Thyroid gland (tissue), 4 donors: ENCODE measurements around the gene STKLD1. TPM values are rescaled to one million over a fixed set of nuclear protein-coding genes. Genes with fewer than 3 reads are reported as not detected.
"Not testable (repeated sequence)": the region's sequence is repeated elsewhere in the genome, so short reads cannot be mapped to it uniquely, and the experiment has no call there.

Source experiments
- DNase-seq, 2 donors: peaks; one replicate each; pipeline ENCODE4 v3.0.0-alpha.2; 2019
- H3K27ac ChIP-seq, 3 donors: fragments of 200-600 bp; sonication (generic); 1 replicate in 2 of 3; 2 replicates in 1 of 3; pipeline ENCODE4 v1.5.1; 2016 to 2019; ENCODE audit warnings: mild to moderate bottlenecking in 1 of 3, moderate library complexity in 1 of 3
- H3K27me3 ChIP-seq: fragments of 200-600 bp; sonication (generic); one replicate; pipeline ENCODE4 v1.5.1; 2019
- H3K36me3 ChIP-seq, 2 donors: fragments of 200-600 bp; sonication (generic); one replicate each; pipeline ENCODE4 v1.5.1; 2016 to 2019
- H3K4me1 ChIP-seq, 2 donors: fragments of 200-600 bp; sonication (generic); one replicate each; pipeline ENCODE4 v1.5.1; 2017 to 2019
- H3K4me3 ChIP-seq, 3 donors: fragments of 200-600 bp; sonication (generic); replicated peaks in 1 of 3; 1 replicate in 2 of 3; 2 replicates in 1 of 3; pipeline ENCODE4 v1.5.1; 2016; ENCODE audit warnings: mild to moderate bottlenecking in 1 of 3
- H3K9me3 ChIP-seq: fragments of 200-600 bp; sonication (generic); one replicate; pipeline ENCODE4 v1.5.1; 2017
- POLR2A ChIP-seq, 2 donors: fragments of 450-650 bp; IDR thresholded peaks; one replicate each; pipeline ENCODE4 v1.6.1; 2017; ENCODE audit warnings: antibody characterized with exemption in 2 of 2, mild to moderate bottlenecking in 2 of 2, moderate library complexity in 1 of 2
- WGBS, 2 donors: methylation state at CpG; one replicate each; pipeline ENCODE4 v1.1.5; 2017; 5-methylcytosine and 5-hydroxymethylcytosine counted together
- intact Hi-C: fragments of 100-400 bp; cut with DNase I; formaldehyde crosslinking; loops from one replicate; pipeline ENCODE4 v1.15.1; 2023
- total RNA-seq, 4 donors: library from RNA; depleted of rRNA; stranded (reverse); fragments of >200 nt; gene quantifications; one replicate each; pipeline ENCODE4 v1.2.3, GENCODE V29; 2016
- TF ChIP-seq, protein P1 (sequence below), 6 experiments: fragments of 200-600 bp in 3 of 6; fragments of 450-650 bp in 3 of 6; sonication (generic) in 3 of 6; IDR thresholded peaks; one replicate each; pipeline ENCODE4 v1.5.1; 2016 to 2019; ENCODE audit warnings: antibody characterized with exemption in 6 of 6, mild to moderate bottlenecking in 2 of 6, inconsistent platforms in 1 of 6, moderate library complexity in 1 of 6

Gene STKLD1
- total RNA-seq, 4 donors from 2014 or later, result 1.6 to 2.2 TPM; not detected in 2

DNA sequence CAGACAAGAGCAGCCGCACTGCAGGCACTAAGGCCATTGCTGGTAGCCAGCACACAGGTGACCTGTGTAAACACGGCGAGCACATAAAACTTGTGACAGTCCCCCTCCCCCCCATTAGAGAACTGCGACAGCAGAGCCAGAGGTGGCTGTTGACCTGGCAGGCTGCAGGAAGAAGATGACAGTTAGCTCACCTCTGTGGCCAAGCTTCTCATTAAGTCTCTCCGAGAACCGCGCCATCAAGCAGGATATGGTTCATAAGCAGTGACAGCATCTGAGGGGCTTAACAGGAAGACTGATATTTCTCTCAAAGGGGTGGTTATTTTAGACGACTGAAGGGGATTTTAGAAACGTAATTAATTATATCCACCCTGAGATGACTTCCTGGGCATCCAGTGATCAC is 5.5 kb upstream of the STKLD1 start:
- no peak for DNase-seq
- peaks cover 33 to 65% of the 10 kb centered on the region in 2 donors for H3K4me1 ChIP-seq
- TF ChIP-seq, protein P1, sequence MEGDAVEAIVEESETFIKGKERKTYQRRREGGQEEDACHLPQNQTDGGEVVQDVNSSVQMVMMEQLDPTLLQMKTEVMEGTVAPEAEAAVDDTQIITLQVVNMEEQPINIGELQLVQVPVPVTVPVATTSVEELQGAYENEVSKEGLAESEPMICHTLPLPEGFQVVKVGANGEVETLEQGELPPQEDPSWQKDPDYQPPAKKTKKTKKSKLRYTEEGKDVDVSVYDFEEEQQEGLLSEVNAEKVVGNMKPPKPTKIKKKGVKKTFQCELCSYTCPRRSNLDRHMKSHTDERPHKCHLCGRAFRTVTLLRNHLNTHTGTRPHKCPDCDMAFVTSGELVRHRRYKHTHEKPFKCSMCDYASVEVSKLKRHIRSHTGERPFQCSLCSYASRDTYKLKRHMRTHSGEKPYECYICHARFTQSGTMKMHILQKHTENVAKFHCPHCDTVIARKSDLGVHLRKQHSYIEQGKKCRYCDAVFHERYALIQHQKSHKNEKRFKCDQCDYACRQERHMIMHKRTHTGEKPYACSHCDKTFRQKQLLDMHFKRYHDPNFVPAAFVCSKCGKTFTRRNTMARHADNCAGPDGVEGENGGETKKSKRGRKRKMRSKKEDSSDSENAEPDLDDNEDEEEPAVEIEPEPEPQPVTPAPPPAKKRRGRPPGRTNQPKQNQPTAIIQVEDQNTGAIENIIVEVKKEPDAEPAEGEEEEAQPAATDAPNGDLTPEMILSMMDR (IDR thresholded peaks at IDR 0.05), result no peak
- TF ChIP-seq POLR2A (IDR thresholded peaks at IDR 0.05), result no peak
- H3K36me3 ChIP-seq, result peaks cover 16 to 21% of the 10 kb centered on the region in 2 donors
- intact Hi-C loops, result no loop called here
- no peak overlapping the region for H3K27ac ChIP-seq
- no peak overlapping the region for H3K4me3 ChIP-seq
- H3K9me3 ChIP-seq, result no peaks in the 10 kb centered on the region
- H3K27me3 ChIP-seq, result no peaks in the 10 kb centered on the region
- 72 to 74% methylated on average over 6 to 7 of the region's 9 CpGs for WGBS, 2 donors

DNA sequence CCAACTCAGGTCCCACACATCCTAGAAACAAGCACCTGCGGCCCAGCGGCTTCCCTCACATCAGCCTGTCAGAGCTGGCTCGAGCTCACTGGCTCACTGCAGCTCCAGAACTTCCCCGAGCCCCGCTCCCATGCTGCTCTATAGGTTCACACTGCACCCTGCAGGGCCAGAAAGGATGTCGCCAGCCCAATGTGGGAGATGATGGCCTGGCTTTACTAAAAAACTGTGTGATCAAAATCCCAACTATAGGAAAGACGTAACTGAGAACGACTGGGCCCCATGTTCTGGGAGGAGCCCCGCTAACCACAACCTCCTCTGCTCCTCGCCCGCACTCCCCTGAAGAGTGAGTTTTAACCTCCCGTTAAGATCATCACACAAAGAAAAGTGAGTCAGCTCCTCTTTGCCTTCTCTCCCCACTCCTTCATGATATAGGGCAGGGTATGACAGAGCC is 4.9 kb upstream of the STKLD1 start:
- DNase-seq, result no peak
- no peaks in the 10 kb centered on the region for H3K27me3 ChIP-seq
- no peaks in the 10 kb centered on the region for H3K9me3 ChIP-seq
- TF ChIP-seq, protein P1 (IDR thresholded peaks at IDR 0.05), result no peak
- TF ChIP-seq POLR2A (IDR thresholded peaks at IDR 0.05), result no peak
- peaks cover 10 to 16% of the 10 kb centered on the region in 2 donors for H3K36me3 ChIP-seq
- no peak overlapping the region for H3K4me3 ChIP-seq
- H3K4me1 ChIP-seq, result peaks cover 33 to 65% of the 10 kb centered on the region in 2 donors
- WGBS, 2 donors, result 69 to 78% methylated on average over 12 of the region's 12 CpGs
- no peak overlapping the region for H3K27ac ChIP-seq
- intact Hi-C loops, result no loop called here

DNA sequence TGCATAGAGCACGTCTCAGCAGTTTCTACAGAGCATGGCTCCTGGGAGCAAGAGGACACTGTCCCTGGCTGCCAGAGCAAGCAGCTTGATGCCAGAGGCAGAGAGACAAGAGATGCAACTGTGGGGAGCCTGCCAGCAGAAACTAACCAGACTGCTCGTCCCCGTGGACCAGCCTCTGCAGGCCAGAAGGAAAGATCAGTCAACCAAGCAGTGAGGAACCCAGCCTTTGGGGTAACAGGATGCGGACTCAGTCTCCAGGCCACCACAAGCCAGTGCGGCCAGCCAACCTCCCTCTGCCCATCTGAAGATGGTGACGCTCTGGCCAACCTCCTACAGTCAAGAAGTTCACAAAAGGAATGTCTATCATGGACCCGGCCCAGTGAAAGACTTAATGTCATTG is 4.0 kb upstream of the STKLD1 start:
- no peak overlapping the region for H3K27ac ChIP-seq
- TF ChIP-seq, protein P1 (IDR thresholded peaks at IDR 0.05), result no peak
- no peak for TF ChIP-seq POLR2A (IDR thresholded peaks at IDR 0.05)
- intact Hi-C loops, result no loop called here

DNA sequence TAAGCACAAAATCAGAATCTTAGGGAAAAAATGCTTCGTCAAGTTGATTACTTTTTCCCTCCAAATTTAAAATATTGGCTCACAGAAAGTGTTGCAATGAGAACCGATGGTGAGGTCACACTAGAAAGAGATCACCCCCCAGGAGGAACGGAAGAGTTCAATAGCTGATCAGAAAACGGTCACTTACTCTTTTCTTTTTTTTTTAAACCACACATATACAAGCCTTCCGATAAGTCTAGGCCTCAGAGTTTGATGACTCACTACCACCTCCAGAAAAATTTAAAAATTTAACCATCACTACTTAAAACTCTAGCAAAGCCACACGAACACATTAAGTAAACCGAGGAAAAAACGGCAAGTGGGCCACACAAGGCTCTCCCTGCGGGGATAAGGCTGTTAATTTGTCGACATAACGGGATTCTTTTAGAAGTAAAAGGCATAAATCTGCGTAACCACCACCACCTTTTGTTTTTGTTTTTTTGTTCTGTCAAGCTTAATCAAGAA is 1.5 kb upstream of the STKLD1 start:
- Histone ChIP-seq H3K4me1 (peaks cover 37 to 52% of the 10 kb centered on the region in 2 donors), H3K36me3 (peaks cover 0 to 6% of the 10 kb centered on the region in 2 donors), H3K27me3 (no peaks in the 10 kb centered on the region), H3K27ac (peak overlapping the region in 1 of 3 donors; percentile 93), H3K9me3 (no peaks in the 10 kb centered on the region), H3K4me3 (peak overlapping the region; percentile 48 to 97 (median 56))
- DNase-seq, result no peak
- no peak for TF ChIP-seq POLR2A (IDR thresholded peaks at IDR 0.05)
- TF ChIP-seq, protein P1 (IDR thresholded peaks at IDR 0.05), result no peak
- intact Hi-C loops, result loop anchor here (5.0 kb wide), 1 partner anchor 37 kb away; the partner anchor contains the start of gene SURF6
- WGBS, 2 donors, result 26 to 31% methylated on average over 12 of the region's 12 CpGs

More for the DNA sequence above, 4.0 kb upstream of the STKLD1 start:
- Histone ChIP-seq H3K27me3 (no peaks in the 10 kb centered on the region), H3K36me3 (peaks cover 1 to 7% of the 10 kb centered on the region in 2 donors), H3K4me3 (no peak overlapping the region), H3K9me3 (no peaks in the 10 kb centered on the region), H3K4me1 (peaks cover 37 to 70% of the 10 kb centered on the region in 2 donors)
- no peak for DNase-seq
- WGBS, 2 donors, result 61 to 63% methylated on average over 7 of the region's 7 CpGs

DNA sequence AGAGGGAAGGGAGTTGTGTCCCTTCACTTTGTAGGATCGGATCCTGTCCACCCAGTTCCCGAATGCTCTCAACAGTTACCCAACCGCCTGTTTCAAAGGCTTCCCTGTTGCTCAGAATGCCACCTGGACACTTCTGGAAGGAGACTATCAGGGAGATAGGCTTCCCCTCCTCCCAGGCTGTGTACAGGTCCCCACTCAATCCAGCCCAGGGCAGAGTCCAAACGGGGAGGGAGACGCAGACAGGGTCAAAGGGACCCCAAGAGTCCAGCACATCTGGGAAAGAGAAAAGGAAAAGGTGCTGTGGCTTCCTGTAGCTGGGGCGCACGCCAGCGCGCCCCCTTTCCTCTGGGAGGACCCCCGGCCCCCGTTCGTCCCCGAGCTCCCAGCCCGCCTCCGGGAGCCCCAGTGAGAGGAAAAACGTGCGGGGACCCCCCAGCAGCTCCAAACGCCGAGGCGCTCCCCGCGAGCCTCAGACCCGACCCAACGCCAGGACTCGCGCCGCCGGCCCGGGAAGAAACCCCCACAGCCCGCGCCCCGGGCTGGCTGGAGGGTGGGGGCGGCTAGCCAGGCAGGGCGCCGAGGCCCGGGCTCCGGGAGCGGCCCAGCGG is 946 bp upstream of the STKLD1 start:
- 1 to 2% methylated on average over 15 to 17 of the region's 39 CpGs for WGBS, 2 donors
- Histone ChIP-seq H3K4me3 (peak overlapping the region; percentile 48 to 97 (median 56)), H3K27ac (peak overlapping the region; percentile 81 to 93 (median 92)), H3K9me3 (no peaks in the 10 kb centered on the region), H3K27me3 (no peaks in the 10 kb centered on the region), H3K36me3 (peaks cover 0 to 6% of the 10 kb centered on the region in 2 donors), H3K4me1 (peaks cover 37 to 47% of the 10 kb centered on the region in 2 donors)
- peak; percentile 17 to 22 for DNase-seq
- TF ChIP-seq POLR2A (IDR thresholded peaks at IDR 0.05), result no peak
- TF ChIP-seq, protein P1 (IDR thresholded peaks at IDR 0.05), result no peak
- intact Hi-C loops, result loop anchor here (5.0 kb wide), 1 partner anchor 38 kb away; the partner anchor contains the start of gene SURF6

DNA sequence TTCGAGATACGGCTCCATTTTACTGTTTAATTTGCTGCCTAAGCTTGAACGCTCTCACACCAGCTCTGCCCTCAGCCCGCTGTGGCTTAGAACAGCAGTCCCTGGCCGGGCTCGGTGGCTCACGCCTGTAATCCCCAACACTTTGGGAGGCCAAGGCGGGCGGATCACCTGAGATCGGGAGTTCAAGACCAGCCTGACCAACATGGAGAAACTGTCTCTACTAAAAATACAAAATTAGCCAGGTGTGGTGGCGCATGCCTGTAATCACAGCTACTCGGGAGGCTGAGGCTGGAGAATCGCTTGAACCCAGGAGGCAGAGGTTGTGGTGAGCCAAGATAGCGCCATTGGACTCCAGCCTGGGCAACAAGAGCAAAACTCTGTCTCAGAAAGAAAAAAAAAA is 1.1 kb downstream of the STKLD1 start:
- H3K4me3 ChIP-seq, H3K27me3 ChIP-seq, H3K36me3 ChIP-seq, H3K9me3 ChIP-seq, H3K27ac ChIP-seq, DNase-seq: not testable (repeated sequence)
- peaks cover 21 to 30% of the 10 kb centered on the region in 2 donors for H3K4me1 ChIP-seq
- WGBS, 2 donors, result 86% methylated on average over 14 of the region's 14 CpGs
- intact Hi-C loops, result loop anchor here (5.0 kb wide), 1 partner anchor 40 kb away; the partner anchor contains the start of gene SURF6
